GM21526 (cell line): Measurements from ENCODE around the gene ATP2B1.

Experiments used
- ATAC-seq: cut with Tn5 transposase; IDR thresholded peaks from one replicate; pipeline ENCODE4 v1.9.1; 2021; ENCODE audit warnings: moderate library complexity; ENCODE audit not compliant: unreplicated experiment, low FRiP score

Gene ATP2B1

GRCh38 chr12:89551747-89552146, 156.9 kb downstream of the ATP2B1 start:
- no peak for ATAC-seq

GRCh38 chr12:89547101-89547500, 161.5 kb downstream of the ATP2B1 start:
- no peak for ATAC-seq

- ATAC-seq = no peak
Observed at GRCh38 chr12:89546151-89546550, 162.5 kb downstream of the ATP2B1 start.

- no peak for ATAC-seq
Observed at GRCh38 chr12:89544681-89545184, 163.9 kb downstream of the ATP2B1 start.

DNA sequence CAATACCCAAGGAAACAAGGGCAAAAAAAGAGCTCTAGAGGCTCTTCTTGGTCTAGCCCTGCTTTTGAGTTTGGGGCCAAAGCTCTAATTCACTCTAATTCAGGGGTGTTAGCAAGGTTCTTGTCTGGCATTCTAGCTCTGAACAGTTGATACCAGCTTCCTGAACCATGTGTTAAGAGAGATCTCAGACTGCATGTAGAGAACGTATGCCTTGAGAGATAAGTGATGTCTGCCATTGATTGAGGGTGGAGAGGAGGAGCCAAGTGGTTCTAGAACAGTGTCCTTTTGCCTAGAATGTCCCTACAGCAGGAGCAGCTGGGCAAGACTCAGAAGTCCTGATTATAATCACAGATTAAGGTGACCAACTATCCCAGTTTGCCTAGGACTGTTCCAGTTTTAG, 164.6 kb downstream of the ATP2B1 start:
- ATAC-seq = no peak

- peak; percentile 81 for ATAC-seq
Observed at GRCh38 chr12:89542912-89543592, 165.6 kb downstream of the ATP2B1 start.

DNA sequence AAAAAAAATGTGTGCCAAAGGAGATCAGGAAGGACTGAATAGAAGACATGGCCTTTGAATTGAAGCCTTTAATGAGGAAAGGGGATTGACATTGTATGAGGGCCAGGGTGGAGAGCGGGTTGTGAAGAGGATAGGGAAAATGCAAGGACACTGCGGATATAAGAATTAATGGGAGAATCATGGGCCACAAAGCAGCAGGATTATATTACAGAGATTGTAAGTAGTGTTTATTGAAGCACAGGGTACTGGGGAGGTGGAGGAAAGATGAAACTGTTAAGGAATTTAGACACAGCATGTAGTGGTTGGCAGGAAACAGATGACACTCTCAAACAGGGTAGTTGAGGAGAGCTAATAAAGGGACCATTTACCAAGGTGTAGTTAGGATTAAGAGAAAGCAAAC, 166.4 kb downstream of the ATP2B1 start:
- ATAC-seq = no peak

DNA sequence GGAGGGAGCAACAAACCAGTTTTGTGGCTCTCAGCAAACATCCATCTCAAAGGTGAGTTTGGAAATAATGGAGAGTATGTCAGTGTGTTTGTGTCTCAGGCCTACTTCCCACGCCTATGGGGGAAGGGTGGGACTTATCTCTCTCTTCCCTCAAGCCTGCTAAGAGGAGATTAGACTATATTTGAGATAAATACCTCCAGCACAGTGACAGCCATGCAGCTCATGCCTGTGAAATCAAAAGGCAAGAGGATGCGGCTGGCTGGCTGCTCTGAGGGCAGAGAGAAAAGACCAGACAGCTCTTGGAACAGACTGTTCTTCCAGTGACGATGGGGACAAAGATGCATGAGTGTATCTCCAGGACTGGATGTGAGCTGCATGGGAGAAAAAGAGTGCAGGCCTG, 168.1 kb downstream of the ATP2B1 start:
- no peak for ATAC-seq

- ATAC-seq = no peak
Observed at GRCh38 chr12:89539426-89540223, 169.0 kb downstream of the ATP2B1 start.

DNA sequence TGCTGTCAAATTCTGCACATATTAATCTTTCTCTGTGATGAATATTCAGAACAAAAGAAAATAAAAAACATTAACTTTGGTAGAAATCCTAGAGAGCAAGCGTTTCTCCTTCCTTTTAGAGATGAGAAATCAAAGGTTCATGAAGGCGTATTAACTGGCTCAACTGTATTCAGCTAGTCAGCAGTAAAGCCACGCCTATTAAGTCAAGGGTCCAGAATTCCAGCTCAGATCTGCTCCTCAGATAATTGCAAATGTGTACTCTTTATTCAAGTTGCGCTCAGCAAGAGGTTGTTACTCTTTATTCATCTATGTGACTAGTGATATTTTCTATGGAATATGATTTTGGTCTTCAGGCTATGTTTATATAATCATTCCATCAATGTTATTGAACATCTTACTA, 169.7 kb downstream of the ATP2B1 start:
- ATAC-seq = no peak
